Astrocyte of the spinal cord (primary cell): Measurements from ENCODE around the gene C20orf141.

Experiments
- DNase-seq: peaks from one replicate; pipeline ENCODE4 v3.0.0; 2011; ENCODE audit warnings: low read depth, low spot score
- H3K4me3 ChIP-seq: 2 replicates; pipeline ENCODE4 v1.5.1; 2011; ENCODE audit warnings: low read depth, mild to moderate bottlenecking, low read length, moderate library complexity
- CTCF ChIP-seq: IDR thresholded peaks from 2 replicates; pipeline ENCODE4 v1.5.1; 2012; ENCODE audit warnings: low read depth, mild to moderate bottlenecking, low read length, inconsistent platforms
- in situ Hi-C: cut with HindIII; loops from 2 replicates; pipeline ENCODE4 v1.10.0; 2017; ENCODE audit warnings: low sequenced_read_pairs

C20orf141 gene

GRCh38 chr20:2778602-2779321 is 36.0 kb upstream of the C20orf141 start:
- in situ Hi-C loops: no loop called here
- DNase-seq: no peak
- H3K4me3 ChIP-seq: no peak overlapping the region
- TF ChIP-seq CTCF: no peak

GRCh38 chr20:2780948-2781347 is 33.8 kb upstream of the C20orf141 start:
- no peak for TF ChIP-seq CTCF
- H3K4me3 ChIP-seq: no peak overlapping the region
- in situ Hi-C loops: no loop called here
- DNase-seq: no peak

- in situ Hi-C loops: no loop called here
- no peak for TF ChIP-seq CTCF
- no peak overlapping the region for H3K4me3 ChIP-seq
- no peak for DNase-seq
Measured at GRCh38 chr20:2783908-2784566, 30.8 kb upstream of the C20orf141 start.

- no peak for DNase-seq
- TF ChIP-seq CTCF: no peak
- in situ Hi-C loops: no loop called here
- H3K4me3 ChIP-seq: no peak overlapping the region
Measured at GRCh38 chr20:2793471-2793870, 21.3 kb upstream of the C20orf141 start.

GRCh38 chr20:2794202-2794748 is 20.5 kb upstream of the C20orf141 start:
- no peak overlapping the region for H3K4me3 ChIP-seq
- in situ Hi-C loops: no loop called here
- no peak for DNase-seq
- no peak for TF ChIP-seq CTCF

GRCh38 chr20:2794866-2795447 is 19.8 kb upstream of the C20orf141 start:
- DNase-seq: no peak
- in situ Hi-C loops: no loop called here
- TF ChIP-seq CTCF: no peak
- H3K4me3 ChIP-seq: no peak overlapping the region
